Liver (tissue), 9 donors: ENCODE data around the gene LGR4. TPM values are rescaled to one million over a fixed set of nuclear protein-coding genes. Genes with fewer than 3 reads are reported as not detected.
A peak's percentile ranks its signal among the peaks of the same experiment; 100 is the strongest.
"Not testable (repeated sequence)": the region's sequence is repeated elsewhere in the genome, so short reads cannot be mapped to it uniquely, and the experiment has no call there.

ENCODE experiments used
- DNase-seq: peaks from one replicate; pipeline ENCODE4 v3.0.0-alpha.2; 2017; ENCODE audit warnings: low spot score
- H3K27ac ChIP-seq, 2 donors: one replicate each; pipeline ENCODE4 v1.7.0; 2013; ENCODE audit warnings: inconsistent platforms in 2 of 2, low read length in 2 of 2, control low read depth in 1 of 2, low read depth in 1 of 2, mild to moderate bottlenecking in 1 of 2
- H3K27me3 ChIP-seq, 4 donors: one replicate each; pipeline versions ENCODE4 v1.6.1 to v1.7.0; 2013; ENCODE audit warnings: low read length in 3 of 4, inconsistent platforms in 1 of 4, mild to moderate bottlenecking in 1 of 4, moderate library complexity in 1 of 4; ENCODE audit not compliant: control insufficient read depth in 4 of 4, insufficient read depth in 4 of 4
- H3K36me3 ChIP-seq, 4 donors: one replicate each; pipeline versions ENCODE4 v1.6.1 to v1.7.0; 2013; ENCODE audit warnings: low read length in 3 of 4, mild to moderate bottlenecking in 3 of 4, low read depth in 1 of 4, moderate library complexity in 1 of 4; ENCODE audit not compliant: control insufficient read depth in 4 of 4, insufficient read depth in 3 of 4
- H3K4me1 ChIP-seq, 4 donors: one replicate each; pipeline versions ENCODE4 v1.6.1 to v1.7.0; 2013; ENCODE audit warnings: low read length in 3 of 4, mild to moderate bottlenecking in 3 of 4, moderate library complexity in 1 of 4; ENCODE audit not compliant: control insufficient read depth in 4 of 4, insufficient read depth in 4 of 4
- H3K4me3 ChIP-seq, 3 donors: one replicate each; pipeline versions ENCODE4 v1.6.1 to v1.7.0; 2013; ENCODE audit warnings: low read length in 3 of 3, control low read depth in 1 of 3, low read depth in 1 of 3, mild to moderate bottlenecking in 1 of 3
- H3K9ac ChIP-seq, 2 donors: one replicate each; pipeline ENCODE4 v1.7.0; 2013; ENCODE audit warnings: low read length in 2 of 2, mild to moderate bottlenecking in 2 of 2, moderate library complexity in 2 of 2, control low read depth in 1 of 2, low read depth in 1 of 2
- H3K9me3 ChIP-seq, 4 donors: one replicate each; pipeline versions ENCODE4 v1.6.1 to v1.7.0; 2013; ENCODE audit warnings: low read length in 3 of 4; ENCODE audit not compliant: control insufficient read depth in 4 of 4
- EGR1 ChIP-seq, 2 donors: IDR thresholded peaks; 2 replicates each; pipeline ENCODE4 v1.6.1; 2016 to 2018; ENCODE audit warnings: antibody characterized with exemption in 2 of 2, low read depth in 2 of 2
- FOXA1 ChIP-seq: IDR thresholded peaks from 2 replicates; pipeline ENCODE4 v1.6.1; 2016; ENCODE audit warnings: antibody characterized with exemption
- FOXA2 ChIP-seq: IDR thresholded peaks from 2 replicates; pipeline ENCODE4 v1.6.1; 2016; ENCODE audit warnings: antibody characterized with exemption
- GABPA ChIP-seq, 2 donors: IDR thresholded peaks in 1 of 2; conservative IDR thresholded peaks in 1 of 2; 2 replicates each; pipeline ENCODE4 v1.6.1; 2016; ENCODE audit warnings: antibody characterized with exemption in 2 of 2, mild to moderate bottlenecking in 1 of 2, moderate library complexity in 1 of 2
- HNF4G ChIP-seq: IDR thresholded peaks from 2 replicates; pipeline ENCODE4 v1.6.1; 2016; ENCODE audit warnings: antibody characterized with exemption
- JUND ChIP-seq, 2 donors: IDR thresholded peaks; 2 replicates each; pipeline ENCODE4 v1.6.1; 2016; ENCODE audit warnings: antibody characterized with exemption in 2 of 2
- NR2F2 ChIP-seq: IDR thresholded peaks from 2 replicates; pipeline ENCODE4 v1.6.1; 2016; ENCODE audit warnings: antibody characterized with exemption
- RAD21 ChIP-seq, 2 donors: IDR thresholded peaks; 2 replicates each; pipeline ENCODE4 v1.6.1; 2016; ENCODE audit warnings: antibody characterized with exemption in 2 of 2, mild to moderate bottlenecking in 2 of 2
- RXRA ChIP-seq, 2 donors: IDR thresholded peaks; 2 replicates each; pipeline ENCODE4 v1.6.1; 2017 to 2018; ENCODE audit warnings: antibody characterized with exemption in 2 of 2, mild to moderate bottlenecking in 1 of 2
- SP1 ChIP-seq: IDR thresholded peaks from 2 replicates; pipeline ENCODE4 v1.6.1; 2018; ENCODE audit warnings: antibody characterized with exemption, mild to moderate bottlenecking
- TAF1 ChIP-seq: conservative IDR thresholded peaks from 2 replicates; pipeline ENCODE4 v1.6.1; 2016; ENCODE audit warnings: antibody characterized with exemption, mild to moderate bottlenecking
- YY1 ChIP-seq: IDR thresholded peaks from 2 replicates; pipeline ENCODE4 v1.6.1; 2016; ENCODE audit warnings: antibody characterized with exemption, mild to moderate bottlenecking
- WGBS: extraction: QIAGEN DNeasy Blood & Tissue Kit; methylation state at CpG from one replicate; pipeline ENCODE4 v1.1.7; 2013; 5-methylcytosine and 5-hydroxymethylcytosine counted together
- polyA plus RNA-seq, 2 donors: library from polyadenylated mRNA; stranded (reverse) in 1 of 2; unstranded in 1 of 2; fragments of 200-250 nt in 1 of 2; fragments of >200 nt in 1 of 2; fragmentation: Nextera tagmentation in 1 of 2; extraction: Ambion mirVana in 1 of 2; gene quantifications; one replicate each; pipeline versions ENCODE4 v1.2.1 to v1.2.3, GENCODE V29; 2013 to 2015
- total RNA-seq, 2 donors: library from RNA; depleted of rRNA; stranded (reverse); fragments of >200 nt; gene quantifications; one replicate each; pipeline ENCODE4 v1.2.3, GENCODE V29; 2014
- TF ChIP-seq, protein P1 (sequence below): fragments of 150-350 bp; IDR thresholded peaks from 2 replicates; pipeline ENCODE4 v1.5.1; 2017; ENCODE audit warnings: improper control_type of control experiment, low read depth, low read length; ENCODE audit not compliant: missing input control
- TF ChIP-seq, protein P2 (sequence below): IDR thresholded peaks from 2 replicates; pipeline ENCODE4 v1.6.1; 2016; ENCODE audit warnings: antibody characterized with exemption
- TF ChIP-seq, protein P3 (sequence below): IDR thresholded peaks from 2 replicates; pipeline ENCODE4 v1.6.1; 2016; ENCODE audit warnings: antibody characterized with exemption
- TF ChIP-seq, protein P4 (sequence below): IDR thresholded peaks from 2 replicates; pipeline ENCODE4 v1.6.1; 2016; ENCODE audit warnings: antibody characterized with exemption
- TF ChIP-seq, protein P5 (sequence below): IDR thresholded peaks from 2 replicates; pipeline ENCODE4 v1.6.1; 2016; ENCODE audit warnings: antibody characterized with exemption, mild to moderate bottlenecking
- donor health status: healthy.
- donor health status: healthy.
- donor health status: healthy.
- donor health status: healthy.
- donor health status: healthy.

LGR4 gene
- total and polyA plus RNA-seq, 4 donors = 13.7 to 95.3 (median 42.5) TPM

DNA sequence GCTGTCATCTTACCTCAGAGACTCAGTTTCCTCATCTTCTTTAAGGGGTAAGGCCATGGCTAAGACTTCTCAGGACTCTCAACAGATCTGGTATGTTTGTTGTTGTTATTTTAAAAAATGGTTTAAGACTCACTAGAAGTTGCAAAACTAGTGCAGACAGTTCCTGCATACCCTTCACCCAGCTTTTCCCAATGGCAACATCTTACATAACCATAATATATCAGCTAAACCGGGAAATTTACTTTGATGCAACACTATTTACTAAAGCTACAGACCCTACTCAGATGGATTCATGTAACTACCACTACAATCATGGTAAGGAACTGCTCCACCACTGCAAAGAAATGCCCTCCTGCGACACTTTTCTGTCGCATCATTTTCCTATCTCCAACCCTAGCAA, 20.4 kb downstream of the LGR4 start:
- peaks cover 10 to 45% (median 32%) of the 10 kb centered on the region in 4 donors for H3K4me1 ChIP-seq
- 77% methylated on average over 3 of the region's 3 CpGs for WGBS
- H3K36me3 ChIP-seq = no peaks in the 10 kb centered on the region
- TF ChIP-seq, protein P1, sequence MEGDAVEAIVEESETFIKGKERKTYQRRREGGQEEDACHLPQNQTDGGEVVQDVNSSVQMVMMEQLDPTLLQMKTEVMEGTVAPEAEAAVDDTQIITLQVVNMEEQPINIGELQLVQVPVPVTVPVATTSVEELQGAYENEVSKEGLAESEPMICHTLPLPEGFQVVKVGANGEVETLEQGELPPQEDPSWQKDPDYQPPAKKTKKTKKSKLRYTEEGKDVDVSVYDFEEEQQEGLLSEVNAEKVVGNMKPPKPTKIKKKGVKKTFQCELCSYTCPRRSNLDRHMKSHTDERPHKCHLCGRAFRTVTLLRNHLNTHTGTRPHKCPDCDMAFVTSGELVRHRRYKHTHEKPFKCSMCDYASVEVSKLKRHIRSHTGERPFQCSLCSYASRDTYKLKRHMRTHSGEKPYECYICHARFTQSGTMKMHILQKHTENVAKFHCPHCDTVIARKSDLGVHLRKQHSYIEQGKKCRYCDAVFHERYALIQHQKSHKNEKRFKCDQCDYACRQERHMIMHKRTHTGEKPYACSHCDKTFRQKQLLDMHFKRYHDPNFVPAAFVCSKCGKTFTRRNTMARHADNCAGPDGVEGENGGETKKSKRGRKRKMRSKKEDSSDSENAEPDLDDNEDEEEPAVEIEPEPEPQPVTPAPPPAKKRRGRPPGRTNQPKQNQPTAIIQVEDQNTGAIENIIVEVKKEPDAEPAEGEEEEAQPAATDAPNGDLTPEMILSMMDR = no peak
- TF ChIP-seq EGR1 (IDR thresholded peaks at IDR 0.05; ENCODE audit: low read depth in 2 of 2) (no peak), RAD21 (IDR thresholded peaks at IDR 0.05) (no peak), SP1 (no peak), FOXA1 (no peak), GABPA (IDR thresholded peaks at IDR 0.05 in 1 of 2, conservative IDR thresholded peaks at IDR 0.05 in 1 of 2) (no peak), HNF4G (no peak)
- TF ChIP-seq, protein P2, sequence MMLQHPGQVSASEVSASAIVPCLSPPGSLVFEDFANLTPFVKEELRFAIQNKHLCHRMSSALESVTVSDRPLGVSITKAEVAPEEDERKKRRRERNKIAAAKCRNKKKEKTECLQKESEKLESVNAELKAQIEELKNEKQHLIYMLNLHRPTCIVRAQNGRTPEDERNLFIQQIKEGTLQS = no peak
- TF ChIP-seq, protein P3, sequence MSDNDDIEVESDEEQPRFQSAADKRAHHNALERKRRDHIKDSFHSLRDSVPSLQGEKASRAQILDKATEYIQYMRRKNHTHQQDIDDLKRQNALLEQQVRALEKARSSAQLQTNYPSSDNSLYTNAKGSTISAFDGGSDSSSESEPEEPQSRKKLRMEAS = no peak
- TF ChIP-seq, protein P4, sequence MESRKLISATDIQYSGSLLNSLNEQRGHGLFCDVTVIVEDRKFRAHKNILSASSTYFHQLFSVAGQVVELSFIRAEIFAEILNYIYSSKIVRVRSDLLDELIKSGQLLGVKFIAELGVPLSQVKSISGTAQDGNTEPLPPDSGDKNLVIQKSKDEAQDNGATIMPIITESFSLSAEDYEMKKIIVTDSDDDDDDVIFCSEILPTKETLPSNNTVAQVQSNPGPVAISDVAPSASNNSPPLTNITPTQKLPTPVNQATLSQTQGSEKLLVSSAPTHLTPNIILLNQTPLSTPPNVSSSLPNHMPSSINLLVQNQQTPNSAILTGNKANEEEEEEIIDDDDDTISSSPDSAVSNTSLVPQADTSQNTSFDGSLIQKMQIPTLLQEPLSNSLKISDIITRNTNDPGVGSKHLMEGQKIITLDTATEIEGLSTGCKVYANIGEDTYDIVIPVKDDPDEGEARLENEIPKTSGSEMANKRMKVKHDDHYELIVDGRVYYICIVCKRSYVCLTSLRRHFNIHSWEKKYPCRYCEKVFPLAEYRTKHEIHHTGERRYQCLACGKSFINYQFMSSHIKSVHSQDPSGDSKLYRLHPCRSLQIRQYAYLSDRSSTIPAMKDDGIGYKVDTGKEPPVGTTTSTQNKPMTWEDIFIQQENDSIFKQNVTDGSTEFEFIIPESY = no peak
- H3K27ac ChIP-seq = peak overlapping the region; percentile 47 to 59
- no peak overlapping the region for H3K9ac ChIP-seq
- DNase-seq = no peak
- no peaks in the 10 kb centered on the region for H3K27me3 ChIP-seq
- H3K9me3 ChIP-seq = no peaks in the 10 kb centered on the region
- H3K4me3 ChIP-seq = no peak overlapping the region

DNA sequence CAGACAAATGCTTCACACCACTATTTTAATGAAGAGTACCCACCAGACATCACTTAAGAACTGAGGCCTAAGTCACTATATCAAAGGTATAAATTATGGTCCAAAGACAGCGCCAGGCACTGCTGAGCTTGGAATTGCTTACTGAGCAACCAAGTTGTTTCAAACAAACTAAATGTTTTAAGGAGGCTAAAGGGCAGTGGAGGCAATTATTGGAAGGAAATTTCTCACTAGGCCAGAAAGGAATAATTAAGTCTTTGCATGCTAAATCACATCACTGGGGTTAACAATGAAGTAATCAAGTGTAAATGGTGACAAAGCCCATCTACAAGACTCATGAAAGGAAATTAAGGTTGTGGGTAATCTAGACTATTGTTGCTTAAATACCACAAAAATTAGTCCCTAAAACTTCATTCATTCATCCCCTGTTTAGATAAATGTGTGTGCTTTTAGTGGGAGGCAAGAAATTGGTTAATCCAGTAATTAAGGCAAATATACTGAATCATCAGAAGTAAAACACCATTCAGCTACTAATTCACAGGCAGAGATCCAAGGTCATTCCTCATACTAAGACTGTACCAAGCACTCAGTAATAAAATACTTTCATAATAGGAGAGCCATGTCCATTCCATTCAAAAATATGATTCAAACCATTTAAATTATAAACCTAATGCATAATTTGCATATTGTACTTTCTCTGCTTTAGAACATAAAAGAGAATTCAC, 21.2 kb downstream of the LGR4 start:
- H3K27me3 ChIP-seq = no peaks in the 10 kb centered on the region
- no peaks in the 10 kb centered on the region for H3K36me3 ChIP-seq
- no peak overlapping the region for H3K4me3 ChIP-seq
- 93% methylated on average over 1 of the region's 1 CpG for WGBS
- H3K9me3 ChIP-seq = no peaks in the 10 kb centered on the region
- no peak overlapping the region for H3K9ac ChIP-seq
- H3K27ac ChIP-seq = peak overlapping the region; percentile 47 to 59
- TF ChIP-seq TAF1 = no peak
- TF ChIP-seq EGR1 (IDR thresholded peaks at IDR 0.05; ENCODE audit: low read depth in 2 of 2) = no peak
- no peak for TF ChIP-seq JUND (IDR thresholded peaks at IDR 0.05)
- TF ChIP-seq YY1 = no peak
- no peak for TF ChIP-seq RAD21 (IDR thresholded peaks at IDR 0.05)
- no peak for TF ChIP-seq HNF4G
- TF ChIP-seq FOXA1 = no peak
- TF ChIP-seq, protein P5, sequence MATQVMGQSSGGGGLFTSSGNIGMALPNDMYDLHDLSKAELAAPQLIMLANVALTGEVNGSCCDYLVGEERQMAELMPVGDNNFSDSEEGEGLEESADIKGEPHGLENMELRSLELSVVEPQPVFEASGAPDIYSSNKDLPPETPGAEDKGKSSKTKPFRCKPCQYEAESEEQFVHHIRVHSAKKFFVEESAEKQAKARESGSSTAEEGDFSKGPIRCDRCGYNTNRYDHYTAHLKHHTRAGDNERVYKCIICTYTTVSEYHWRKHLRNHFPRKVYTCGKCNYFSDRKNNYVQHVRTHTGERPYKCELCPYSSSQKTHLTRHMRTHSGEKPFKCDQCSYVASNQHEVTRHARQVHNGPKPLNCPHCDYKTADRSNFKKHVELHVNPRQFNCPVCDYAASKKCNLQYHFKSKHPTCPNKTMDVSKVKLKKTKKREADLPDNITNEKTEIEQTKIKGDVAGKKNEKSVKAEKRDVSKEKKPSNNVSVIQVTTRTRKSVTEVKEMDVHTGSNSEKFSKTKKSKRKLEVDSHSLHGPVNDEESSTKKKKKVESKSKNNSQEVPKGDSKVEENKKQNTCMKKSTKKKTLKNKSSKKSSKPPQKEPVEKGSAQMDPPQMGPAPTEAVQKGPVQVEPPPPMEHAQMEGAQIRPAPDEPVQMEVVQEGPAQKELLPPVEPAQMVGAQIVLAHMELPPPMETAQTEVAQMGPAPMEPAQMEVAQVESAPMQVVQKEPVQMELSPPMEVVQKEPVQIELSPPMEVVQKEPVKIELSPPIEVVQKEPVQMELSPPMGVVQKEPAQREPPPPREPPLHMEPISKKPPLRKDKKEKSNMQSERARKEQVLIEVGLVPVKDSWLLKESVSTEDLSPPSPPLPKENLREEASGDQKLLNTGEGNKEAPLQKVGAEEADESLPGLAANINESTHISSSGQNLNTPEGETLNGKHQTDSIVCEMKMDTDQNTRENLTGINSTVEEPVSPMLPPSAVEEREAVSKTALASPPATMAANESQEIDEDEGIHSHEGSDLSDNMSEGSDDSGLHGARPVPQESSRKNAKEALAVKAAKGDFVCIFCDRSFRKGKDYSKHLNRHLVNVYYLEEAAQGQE = no peak
- TF ChIP-seq, protein P2 = no peak
- TF ChIP-seq RXRA (IDR thresholded peaks at IDR 0.05) = no peak
- no peak for TF ChIP-seq SP1
- no peak for TF ChIP-seq NR2F2
- TF ChIP-seq GABPA (IDR thresholded peaks at IDR 0.05 in 1 of 2, conservative IDR thresholded peaks at IDR 0.05 in 1 of 2) = no peak
- TF ChIP-seq FOXA2 = no peak
- TF ChIP-seq, protein P3 = no peak
- H3K4me1 ChIP-seq = peaks cover 10 to 38% (median 25%) of the 10 kb centered on the region in 4 donors
- DNase-seq = no peak

DNA sequence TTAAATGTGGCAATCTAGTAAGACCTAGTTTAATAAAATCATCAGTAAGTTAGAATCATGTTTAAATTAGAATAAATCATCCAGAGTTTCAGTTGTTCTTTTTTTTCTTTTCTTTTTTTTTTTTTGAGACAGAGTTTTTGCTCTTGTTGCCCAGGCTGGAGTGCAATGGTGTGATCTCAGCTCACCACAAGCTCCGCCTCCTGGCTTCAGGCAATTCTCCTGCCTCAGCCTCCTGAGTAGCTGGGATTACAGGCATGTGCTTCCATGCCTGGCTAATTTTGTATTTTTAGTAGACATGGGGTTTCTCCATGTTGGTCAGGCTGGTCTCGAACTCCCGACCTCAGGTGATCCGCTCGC, 24.4 kb downstream of the LGR4 start:
- not testable (repeated sequence) for H3K4me3 ChIP-seq, H3K36me3 ChIP-seq, H3K9me3 ChIP-seq, H3K9ac ChIP-seq, DNase-seq, H3K27ac ChIP-seq, H3K27me3 ChIP-seq
- peaks cover 3 to 24% (median 7%) of the 10 kb centered on the region in 4 donors for H3K4me1 ChIP-seq
- 98% methylated on average over 5 of the region's 5 CpGs for WGBS
